Measurements from ENCODE around the gene NTM.

The NTM gene

GRCh38 chr11:131703311-131703710, 332.9 kb downstream of the NTM start:
- Mint-ChIP-seq H3K36me3 (ENCODE audit: low read depth) (no peaks in the 10 kb centered on the region), H3K9me3 (peaks cover 14% of the 10 kb centered on the region), H3K4me3 (no peak overlapping the region), H3K27ac (no peak overlapping the region), H3K27me3 (ENCODE audit: low read depth) (no peaks in the 10 kb centered on the region), H3K4me1 (ENCODE audit: low read depth) (no peaks in the 10 kb centered on the region)
- no peak for DNase-seq (ENCODE audit: low spot score)

- Mint-ChIP-seq H3K27me3 (ENCODE audit: low read depth) (no peaks in the 10 kb centered on the region), H3K4me1 (ENCODE audit: low read depth) (no peaks in the 10 kb centered on the region), H3K27ac (no peak overlapping the region), H3K4me3 (no peak overlapping the region), H3K36me3 (ENCODE audit: low read depth) (no peaks in the 10 kb centered on the region), H3K9me3 (peaks cover 14% of the 10 kb centered on the region)
- DNase-seq (ENCODE audit: low spot score) = no peak
Observed at GRCh38 chr11:131704682-131705081, 334.3 kb downstream of the NTM start.

GRCh38 chr11:131710511-131710910, 340.1 kb downstream of the NTM start:
- Mint-ChIP-seq H3K27me3 (ENCODE audit: low read depth) (no peaks in the 10 kb centered on the region), H3K4me3 (no peak overlapping the region), H3K27ac (no peak overlapping the region), H3K36me3 (ENCODE audit: low read depth) (no peaks in the 10 kb centered on the region), H3K9me3 (no peaks in the 10 kb centered on the region), H3K4me1 (ENCODE audit: low read depth) (no peaks in the 10 kb centered on the region)
- DNase-seq (ENCODE audit: low spot score) = no peak

- no peak for DNase-seq (ENCODE audit: low spot score)
- Mint-ChIP-seq H3K27ac (no peak overlapping the region), H3K27me3 (ENCODE audit: low read depth) (no peaks in the 10 kb centered on the region), H3K4me3 (no peak overlapping the region), H3K4me1 (ENCODE audit: low read depth) (no peaks in the 10 kb centered on the region), H3K36me3 (ENCODE audit: low read depth) (no peaks in the 10 kb centered on the region), H3K9me3 (no peaks in the 10 kb centered on the region)
Observed at GRCh38 chr11:131712897-131713296, 342.5 kb downstream of the NTM start.

- Mint-ChIP-seq H3K4me1 (ENCODE audit: low read depth) (no peaks in the 10 kb centered on the region), H3K36me3 (ENCODE audit: low read depth) (no peaks in the 10 kb centered on the region), H3K4me3 (no peak overlapping the region), H3K9me3 (no peaks in the 10 kb centered on the region), H3K27me3 (ENCODE audit: low read depth) (no peaks in the 10 kb centered on the region), H3K27ac (no peak overlapping the region)
- no peak for DNase-seq (ENCODE audit: low spot score)
Observed at GRCh38 chr11:131713529-131714134, 343.2 kb downstream of the NTM start.

GRCh38 chr11:131717616-131718015, 347.2 kb downstream of the NTM start:
- no peaks in the 10 kb centered on the region for H3K27me3 Mint-ChIP-seq (ENCODE audit: low read depth)
- no peaks in the 10 kb centered on the region for H3K4me1 Mint-ChIP-seq (ENCODE audit: low read depth)
- H3K36me3 Mint-ChIP-seq (ENCODE audit: low read depth) = no peaks in the 10 kb centered on the region
- H3K9me3 Mint-ChIP-seq = no peaks in the 10 kb centered on the region
- DNase-seq (ENCODE audit: low spot score) = no peak
- no peak overlapping the region for H3K27ac Mint-ChIP-seq
- no peak overlapping the region for H3K4me3 Mint-ChIP-seq

GRCh38 chr11:131723088-131723487, 352.7 kb downstream of the NTM start:
- Mint-ChIP-seq H3K4me3 (no peak overlapping the region), H3K9me3 (no peaks in the 10 kb centered on the region), H3K36me3 (ENCODE audit: low read depth) (no peaks in the 10 kb centered on the region), H3K4me1 (ENCODE audit: low read depth) (no peaks in the 10 kb centered on the region), H3K27ac (no peak overlapping the region), H3K27me3 (ENCODE audit: low read depth) (no peaks in the 10 kb centered on the region)
- DNase-seq (ENCODE audit: low spot score) = no peak

GRCh38 chr11:131724436-131724975, 354.1 kb downstream of the NTM start:
- Mint-ChIP-seq H3K36me3 (ENCODE audit: low read depth) (no peaks in the 10 kb centered on the region), H3K27me3 (ENCODE audit: low read depth) (no peaks in the 10 kb centered on the region)

GRCh38 chr11:131734871-131735270, 364.5 kb downstream of the NTM start:
- no peaks in the 10 kb centered on the region for H3K27me3 Mint-ChIP-seq (ENCODE audit: low read depth)
- no peak overlapping the region for H3K27ac Mint-ChIP-seq
- no peak overlapping the region for H3K4me3 Mint-ChIP-seq
- DNase-seq (ENCODE audit: low spot score) = no peak
- no peaks in the 10 kb centered on the region for H3K9me3 Mint-ChIP-seq
- no peaks in the 10 kb centered on the region for H3K4me1 Mint-ChIP-seq (ENCODE audit: low read depth)
- no peaks in the 10 kb centered on the region for H3K36me3 Mint-ChIP-seq (ENCODE audit: low read depth)

More at GRCh38 chr11:131724436-131724975, 354.1 kb downstream of the NTM start:
- Mint-ChIP-seq H3K27ac (no peak overlapping the region), H3K4me1 (ENCODE audit: low read depth) (no peaks in the 10 kb centered on the region), H3K9me3 (no peaks in the 10 kb centered on the region), H3K4me3 (no peak overlapping the region)
- no peak for DNase-seq (ENCODE audit: low spot score)

- no peak for DNase-seq (ENCODE audit: low spot score)
- H3K4me3 Mint-ChIP-seq = no peak overlapping the region
- no peaks in the 10 kb centered on the region for H3K36me3 Mint-ChIP-seq (ENCODE audit: low read depth)
- no peaks in the 10 kb centered on the region for H3K4me1 Mint-ChIP-seq (ENCODE audit: low read depth)
- H3K9me3 Mint-ChIP-seq = no peaks in the 10 kb centered on the region
- no peak overlapping the region for H3K27ac Mint-ChIP-seq
- no peaks in the 10 kb centered on the region for H3K27me3 Mint-ChIP-seq (ENCODE audit: low read depth)
Observed at GRCh38 chr11:131737357-131737756, 366.9 kb downstream of the NTM start.

GRCh38 chr11:131739243-131739882, 368.9 kb downstream of the NTM start:
- H3K27me3 Mint-ChIP-seq (ENCODE audit: low read depth) = no peaks in the 10 kb centered on the region
- H3K4me3 Mint-ChIP-seq = no peak overlapping the region
- no peak overlapping the region for H3K27ac Mint-ChIP-seq
- DNase-seq (ENCODE audit: low spot score) = no peak
- H3K9me3 Mint-ChIP-seq = no peaks in the 10 kb centered on the region
- H3K36me3 Mint-ChIP-seq (ENCODE audit: low read depth) = no peaks in the 10 kb centered on the region
- H3K4me1 Mint-ChIP-seq (ENCODE audit: low read depth) = no peaks in the 10 kb centered on the region

GRCh38 chr11:131744847-131745246, 374.4 kb downstream of the NTM start:
- H3K27ac Mint-ChIP-seq = no peak overlapping the region
- H3K27me3 Mint-ChIP-seq (ENCODE audit: low read depth) = no peaks in the 10 kb centered on the region
- H3K4me3 Mint-ChIP-seq = no peak overlapping the region
- no peak for DNase-seq (ENCODE audit: low spot score)
- no peaks in the 10 kb centered on the region for H3K4me1 Mint-ChIP-seq (ENCODE audit: low read depth)
- no peaks in the 10 kb centered on the region for H3K9me3 Mint-ChIP-seq
- no peaks in the 10 kb centered on the region for H3K36me3 Mint-ChIP-seq (ENCODE audit: low read depth)

- Mint-ChIP-seq H3K27ac (no peak overlapping the region), H3K4me3 (no peak overlapping the region), H3K4me1 (ENCODE audit: low read depth) (no peaks in the 10 kb centered on the region), H3K27me3 (ENCODE audit: low read depth) (no peaks in the 10 kb centered on the region), H3K9me3 (no peaks in the 10 kb centered on the region), H3K36me3 (ENCODE audit: low read depth) (no peaks in the 10 kb centered on the region)
- DNase-seq (ENCODE audit: low spot score) = no peak
Observed at GRCh38 chr11:131745405-131745804, 375.0 kb downstream of the NTM start.

GRCh38 chr11:131746201-131746600, 375.8 kb downstream of the NTM start:
- Mint-ChIP-seq H3K4me3 (no peak overlapping the region), H3K9me3 (no peaks in the 10 kb centered on the region), H3K36me3 (ENCODE audit: low read depth) (no peaks in the 10 kb centered on the region), H3K27me3 (ENCODE audit: low read depth) (no peaks in the 10 kb centered on the region), H3K27ac (no peak overlapping the region), H3K4me1 (ENCODE audit: low read depth) (no peaks in the 10 kb centered on the region)
- no peak for DNase-seq (ENCODE audit: low spot score)

All from T-helper 2 cell treated with Interferon-gamma antibody and Interleukin-4, amounts not matched to agents 5 μg/mL and 100 μg/mL, for 36 hours (primary cell).